ENCODE measurements around the gene BLOC1S2.

The BLOC1S2 gene

DNA sequence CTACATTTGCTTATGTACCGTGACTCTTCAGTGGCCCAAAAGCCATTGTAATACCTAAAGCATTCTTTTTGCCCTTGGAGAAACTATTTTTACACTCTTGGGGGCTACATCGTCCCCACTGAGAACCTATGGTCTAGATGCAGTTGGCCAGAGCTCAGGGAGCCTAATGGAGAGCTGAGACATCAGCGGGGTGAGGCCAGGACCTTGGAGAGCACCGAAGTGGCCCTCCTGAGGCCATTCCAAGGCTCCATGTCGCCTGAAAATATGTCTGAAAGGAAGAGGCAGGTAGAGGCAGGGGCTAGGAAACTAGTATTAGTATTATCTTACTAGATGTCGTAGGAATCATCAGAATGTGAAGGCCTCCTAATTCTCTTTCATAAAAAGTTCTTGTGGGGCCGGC lies 38.7 kb upstream of the BLOC1S2 start:
- Histone ChIP-seq H3K18ac (ENCODE audit: low read depth in 1 of 2, low read length in 2 of 2) (no peak overlapping the region), H2AFZ (ENCODE audit: low read depth, low read length) (no peak overlapping the region), H3K4me3 (ENCODE audit: insufficient read depth in 1 of 2, low read depth in 1 of 2, low read length in 2 of 2) (no peak overlapping the region), H3K4ac (ENCODE audit: low read depth in 1 of 2, low read length in 2 of 2) (no peak overlapping the region), H3K9ac (ENCODE audit: low read length) (no peak overlapping the region), H3K27ac (ENCODE audit: low read length, poor library complexity, severe bottlenecking) (no peak overlapping the region), H2BK5ac (ENCODE audit: low read depth, low read length, poor library complexity, severe bottlenecking) (no peak overlapping the region), H3K27me3 (ENCODE audit: control insufficient read depth in 1 of 2, insufficient read depth in 1 of 2, low read length in 2 of 2) (peaks cover 57 to 66% of the 10 kb centered on the region in 2 experiments), H3K4me1 (ENCODE audit: control insufficient read depth, insufficient read depth, low read depth, low read length) (no peaks in the 10 kb centered on the region), H3K14ac (ENCODE audit: low read length in 2 of 2) (no peak overlapping the region), H3K9me3 (ENCODE audit: control insufficient read depth, low read length) (no peaks in the 10 kb centered on the region), H4K91ac (ENCODE audit: low read length) (no peak overlapping the region), H3K4me2 (ENCODE audit: low read length, poor library complexity, severe bottlenecking) (no peak overlapping the region), H3K23ac (ENCODE audit: low read length in 2 of 2) (no peak overlapping the region), H2BK15ac (ENCODE audit: low read depth, poor library complexity, severe bottlenecking) (no peak overlapping the region), H3K36me3 (ENCODE audit: control insufficient read depth in 1 of 2, insufficient read depth in 2 of 2, low read depth in 1 of 2, low read length in 2 of 2) (no peaks in the 10 kb centered on the region), H2BK120ac (ENCODE audit: low read depth, low read length) (no peak overlapping the region), H4K8ac (ENCODE audit: low read length) (no peak overlapping the region), H2BK12ac (ENCODE audit: low read length in 2 of 2) (no peak overlapping the region), H2AK5ac (ENCODE audit: low read length, severe bottlenecking) (no peak overlapping the region), H3K79me1 (replicated peaks; ENCODE audit: low read length, poor library complexity, severe bottlenecking) (no peaks in the 10 kb centered on the region)
- WGBS: 41% methylated on average over 7 of the region's 7 CpGs
- DNase-seq: no peak

GRCh38 chr10:100319707-100320402 lies 33.4 kb upstream of the BLOC1S2 start:
- H4K8ac ChIP-seq (ENCODE audit: low read length): no peak overlapping the region
- H3K36me3 ChIP-seq (ENCODE audit: control insufficient read depth in 1 of 2, insufficient read depth in 2 of 2, low read depth in 1 of 2, low read length in 2 of 2): no peaks in the 10 kb centered on the region
- H2BK12ac ChIP-seq (ENCODE audit: low read length in 2 of 2): no peak overlapping the region
- no CpG with 5 or more reads among the region's 1 CpG for WGBS
- DNase-seq: no peak
- no peaks in the 10 kb centered on the region for H3K9me3 ChIP-seq (ENCODE audit: control insufficient read depth, low read length)
- H2AK5ac ChIP-seq (ENCODE audit: low read length, severe bottlenecking): no peak overlapping the region
- H3K23ac ChIP-seq (ENCODE audit: low read length in 2 of 2): no peak overlapping the region
- no peak overlapping the region for H2BK5ac ChIP-seq (ENCODE audit: low read depth, low read length, poor library complexity, severe bottlenecking)
- no peak overlapping the region for H2BK120ac ChIP-seq (ENCODE audit: low read depth, low read length)
- H3K4me2 ChIP-seq (ENCODE audit: low read length, poor library complexity, severe bottlenecking): no peak overlapping the region
- H2BK15ac ChIP-seq (ENCODE audit: low read depth, poor library complexity, severe bottlenecking): no peak overlapping the region
- no peak overlapping the region for H3K4me3 ChIP-seq (ENCODE audit: insufficient read depth in 1 of 2, low read depth in 1 of 2, low read length in 2 of 2)
- H3K27ac ChIP-seq (ENCODE audit: low read length, poor library complexity, severe bottlenecking): no peak overlapping the region
- H3K4ac ChIP-seq (ENCODE audit: low read depth in 1 of 2, low read length in 2 of 2): no peak overlapping the region
- H3K9ac ChIP-seq (ENCODE audit: low read length): no peak overlapping the region
- H3K4me1 ChIP-seq (ENCODE audit: control insufficient read depth, insufficient read depth, low read depth, low read length): no peaks in the 10 kb centered on the region
- H2AFZ ChIP-seq (ENCODE audit: low read depth, low read length): no peak overlapping the region
- H3K14ac ChIP-seq (ENCODE audit: low read length in 2 of 2): no peak overlapping the region
- peaks cover 15 to 35% of the 10 kb centered on the region in 2 experiments for H3K27me3 ChIP-seq (ENCODE audit: control insufficient read depth in 1 of 2, insufficient read depth in 1 of 2, low read length in 2 of 2)
- H3K18ac ChIP-seq (ENCODE audit: low read depth in 1 of 2, low read length in 2 of 2): no peak overlapping the region
- no peaks in the 10 kb centered on the region for H3K79me1 ChIP-seq (replicated peaks; ENCODE audit: low read length, poor library complexity, severe bottlenecking)
- H4K91ac ChIP-seq (ENCODE audit: low read length): no peak overlapping the region

GRCh38 chr10:100318207-100318606 lies 31.7 kb upstream of the BLOC1S2 start:
- Histone ChIP-seq H3K79me1 (replicated peaks; ENCODE audit: low read length, poor library complexity, severe bottlenecking) (no peaks in the 10 kb centered on the region), H4K8ac (ENCODE audit: low read length) (no peak overlapping the region), H2AK5ac (ENCODE audit: low read length, severe bottlenecking) (no peak overlapping the region), H2BK15ac (ENCODE audit: low read depth, poor library complexity, severe bottlenecking) (no peak overlapping the region), H2AFZ (ENCODE audit: low read depth, low read length) (no peak overlapping the region), H3K9me3 (ENCODE audit: control insufficient read depth, low read length) (no peaks in the 10 kb centered on the region), H3K4me2 (ENCODE audit: low read length, poor library complexity, severe bottlenecking) (no peak overlapping the region), H3K4me1 (ENCODE audit: control insufficient read depth, insufficient read depth, low read depth, low read length) (no peaks in the 10 kb centered on the region), H4K91ac (ENCODE audit: low read length) (no peak overlapping the region), H3K4ac (ENCODE audit: low read depth in 1 of 2, low read length in 2 of 2) (no peak overlapping the region), H3K36me3 (ENCODE audit: control insufficient read depth in 1 of 2, insufficient read depth in 2 of 2, low read depth in 1 of 2, low read length in 2 of 2) (no peaks in the 10 kb centered on the region), H3K9ac (ENCODE audit: low read length) (no peak overlapping the region), H3K14ac (ENCODE audit: low read length in 2 of 2) (no peak overlapping the region), H2BK120ac (ENCODE audit: low read depth, low read length) (no peak overlapping the region), H3K23ac (ENCODE audit: low read length in 2 of 2) (no peak overlapping the region), H3K18ac (ENCODE audit: low read depth in 1 of 2, low read length in 2 of 2) (no peak overlapping the region), H3K27ac (ENCODE audit: low read length, poor library complexity, severe bottlenecking) (no peak overlapping the region), H2BK5ac (ENCODE audit: low read depth, low read length, poor library complexity, severe bottlenecking) (no peak overlapping the region), H3K27me3 (ENCODE audit: control insufficient read depth in 1 of 2, insufficient read depth in 1 of 2, low read length in 2 of 2) (peaks cover 17 to 38% of the 10 kb centered on the region in 2 experiments), H2BK12ac (ENCODE audit: low read length in 2 of 2) (no peak overlapping the region), H3K4me3 (ENCODE audit: insufficient read depth in 1 of 2, low read depth in 1 of 2, low read length in 2 of 2) (no peak overlapping the region)
- no peak for DNase-seq
- 88% methylated on average over 4 of the region's 4 CpGs for WGBS

DNA sequence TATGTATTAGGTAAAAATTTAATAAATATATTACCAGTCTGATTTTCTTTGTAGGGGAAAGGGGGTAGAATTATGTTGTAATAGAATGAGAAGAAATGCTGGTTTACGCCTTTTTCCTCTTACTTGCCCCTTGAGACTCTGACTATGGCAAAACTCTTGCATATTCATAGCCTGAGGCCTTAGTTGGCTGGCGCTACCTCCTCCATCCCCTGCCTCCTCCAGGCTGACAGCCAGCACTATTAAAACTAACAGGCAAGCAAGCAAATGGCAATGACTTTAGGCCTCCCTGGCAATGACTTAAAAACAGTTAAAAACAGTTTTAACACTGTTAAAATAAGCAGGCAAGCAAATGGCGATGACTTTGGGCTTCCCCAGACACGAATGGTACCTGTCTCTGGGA lies 29.1 kb upstream of the BLOC1S2 start:
- Histone ChIP-seq H2BK5ac (ENCODE audit: low read depth, low read length, poor library complexity, severe bottlenecking) (no peak overlapping the region), H4K91ac (ENCODE audit: low read length) (no peak overlapping the region), H2BK15ac (ENCODE audit: low read depth, poor library complexity, severe bottlenecking) (no peak overlapping the region), H3K9me3 (ENCODE audit: control insufficient read depth, low read length) (no peaks in the 10 kb centered on the region), H3K27ac (ENCODE audit: low read length, poor library complexity, severe bottlenecking) (no peak overlapping the region), H3K23ac (ENCODE audit: low read length in 2 of 2) (no peak overlapping the region), H3K27me3 (ENCODE audit: control insufficient read depth in 1 of 2, insufficient read depth in 1 of 2, low read length in 2 of 2) (peaks cover 31 to 41% of the 10 kb centered on the region in 2 experiments), H3K4me3 (ENCODE audit: insufficient read depth in 1 of 2, low read depth in 1 of 2, low read length in 2 of 2) (no peak overlapping the region), H3K79me1 (replicated peaks; ENCODE audit: low read length, poor library complexity, severe bottlenecking) (no peaks in the 10 kb centered on the region), H3K9ac (ENCODE audit: low read length) (no peak overlapping the region), H3K18ac (ENCODE audit: low read depth in 1 of 2, low read length in 2 of 2) (no peak overlapping the region), H3K4ac (ENCODE audit: low read depth in 1 of 2, low read length in 2 of 2) (no peak overlapping the region), H2BK12ac (ENCODE audit: low read length in 2 of 2) (no peak overlapping the region), H4K8ac (ENCODE audit: low read length) (no peak overlapping the region), H2AK5ac (ENCODE audit: low read length, severe bottlenecking) (no peak overlapping the region), H2BK120ac (ENCODE audit: low read depth, low read length) (no peak overlapping the region), H2AFZ (ENCODE audit: low read depth, low read length) (no peak overlapping the region), H3K4me1 (ENCODE audit: control insufficient read depth, insufficient read depth, low read depth, low read length) (no peaks in the 10 kb centered on the region), H3K36me3 (ENCODE audit: control insufficient read depth in 1 of 2, insufficient read depth in 2 of 2, low read depth in 1 of 2, low read length in 2 of 2) (no peaks in the 10 kb centered on the region), H3K4me2 (ENCODE audit: low read length, poor library complexity, severe bottlenecking) (no peak overlapping the region), H3K14ac (ENCODE audit: low read length in 2 of 2) (no peak overlapping the region)
- WGBS: 76% methylated on average over 4 of the region's 4 CpGs
- DNase-seq: no peak
